ENCODE results near the gene ACVR1B.

GRCh38 chr12:51914034-51914923 lies 37.2 kb upstream of the ACVR1B start:
- TF ChIP-seq, protein P1, sequence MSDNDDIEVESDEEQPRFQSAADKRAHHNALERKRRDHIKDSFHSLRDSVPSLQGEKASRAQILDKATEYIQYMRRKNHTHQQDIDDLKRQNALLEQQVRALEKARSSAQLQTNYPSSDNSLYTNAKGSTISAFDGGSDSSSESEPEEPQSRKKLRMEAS (IDR thresholded peaks at IDR 0.05): no peak
- TF ChIP-seq TAF1 (conservative IDR thresholded peaks at IDR 0.05): no peak
- no peak for TF ChIP-seq HNF4A (conservative IDR thresholded peaks at IDR 0.05)
- no peak for TF ChIP-seq CTCF (IDR thresholded peaks at IDR 0.05; ENCODE audit: low read depth, low read length, missing input control)
- TF ChIP-seq RAD21 (IDR thresholded peaks at IDR 0.05): no peak
- no peak for TF ChIP-seq SP1 (IDR thresholded peaks at IDR 0.05)
- TF ChIP-seq FOXA1 (IDR thresholded peaks at IDR 0.05): no peak
- no peak for TF ChIP-seq GABPA (IDR thresholded peaks at IDR 0.05 in 1 of 2, conservative IDR thresholded peaks at IDR 0.05 in 1 of 2)
- TF ChIP-seq YY1 (IDR thresholded peaks at IDR 0.05): no peak

Data from liver (tissue), 3 donors.